HEK293T (cell line): ENCODE results near the gene CMTM4.

Source experiments
- BHLHE40 ChIP-seq: fragments of 450-650 bp; IDR thresholded peaks from 2 replicates; pipeline ENCODE4 v1.6.1; 2016; ENCODE audit warnings: mild to moderate bottlenecking, moderate library complexity, borderline replicate concordance
- SP1 ChIP-seq: fragments of 450-650 bp; IDR thresholded peaks from 2 replicates; pipeline ENCODE4 v1.6.1; 2017

GRCh38 chr16:66661210-66661560 is 35.4 kb downstream of the CMTM4 start:
- no peak for TF ChIP-seq BHLHE40
- no peak for TF ChIP-seq SP1
